ENCODE data around the gene ILF2.
"Not testable (repeated sequence)": the region's sequence is repeated elsewhere in the genome, so short reads cannot be mapped to it uniquely, and the experiment has no call there.

ILF2 gene

DNA sequence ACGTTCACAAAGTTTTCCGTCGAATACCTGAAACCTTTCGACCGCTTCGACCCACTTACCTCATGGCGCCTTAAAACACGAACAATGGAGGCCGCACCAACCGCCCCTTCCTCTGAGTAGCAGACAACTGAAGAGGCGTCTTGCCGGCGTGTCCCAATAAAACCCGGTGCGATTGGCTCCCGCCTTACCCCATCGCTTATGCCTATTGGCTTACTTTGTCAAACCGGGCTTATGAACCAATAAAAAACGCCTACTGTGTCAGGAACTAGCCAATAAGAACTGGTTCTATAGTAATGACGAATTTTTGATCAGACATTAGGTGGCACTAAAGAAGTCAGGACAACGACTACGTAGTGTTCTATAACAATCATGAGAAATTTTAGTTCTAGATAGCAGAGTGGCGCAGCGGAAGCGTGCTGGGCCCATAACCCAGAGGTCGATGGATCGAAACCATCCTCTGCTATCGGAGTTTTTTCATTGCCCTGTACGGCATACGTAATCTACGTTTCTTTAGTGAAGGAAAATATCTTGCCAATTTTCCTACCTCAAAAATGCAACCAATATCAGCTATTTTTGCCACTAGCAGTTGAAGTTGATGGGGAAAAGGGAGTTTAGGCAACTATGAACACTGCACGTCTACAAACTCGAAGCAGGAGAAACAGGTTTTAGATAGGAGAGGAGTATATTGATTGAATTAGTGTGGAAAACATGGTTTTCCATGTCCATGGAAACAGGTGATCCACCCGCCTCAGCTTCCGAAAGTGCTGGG, at the start of gene ILF2:
ILF2 (minus strand) TSS at position 135 of the 769 bp plus-strand sequence; CDS start at position 64, 71 bp downstream.
- intact Hi-C loops (cut with DNase I): loop anchor here (2.0 kb wide), 1 partner anchor 112 kb away; no protein-coding TSS in a partner anchor
- DNase-seq: peak; percentile 88 to 98 (median 95)

- intact Hi-C loops (cut with DNase I): no loop called here
- no peak for DNase-seq
Observed at GRCh38 chr1:153717330-153717729, 46.5 kb upstream of the ILF2 start.

DNA sequence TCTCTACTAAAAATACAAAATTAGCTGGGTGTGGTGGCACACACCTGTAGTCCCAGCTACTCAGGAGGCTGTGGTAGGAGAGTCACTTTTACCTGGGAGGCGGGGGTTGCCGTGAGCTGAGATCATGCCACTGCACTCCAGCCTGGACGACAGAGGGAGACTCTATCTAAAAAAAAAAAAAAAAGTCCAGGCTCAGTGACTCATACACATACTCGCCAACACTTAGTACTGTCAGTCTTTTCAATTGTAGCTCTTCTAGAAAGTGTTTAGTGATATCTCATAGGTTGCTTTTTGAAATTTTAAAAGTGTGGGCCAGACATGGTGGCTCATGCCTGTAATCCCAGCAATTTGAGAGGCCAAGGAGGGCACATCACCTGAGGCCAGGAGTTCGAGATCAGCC, 45.4 kb upstream of the ILF2 start:
- DNase-seq; intact Hi-C loops (cut with DNase I): not testable (repeated sequence)

GRCh38 chr1:153711026-153711425, 40.2 kb upstream of the ILF2 start:
- DNase-seq: no peak
- intact Hi-C loops (cut with DNase I): no loop called here

DNA sequence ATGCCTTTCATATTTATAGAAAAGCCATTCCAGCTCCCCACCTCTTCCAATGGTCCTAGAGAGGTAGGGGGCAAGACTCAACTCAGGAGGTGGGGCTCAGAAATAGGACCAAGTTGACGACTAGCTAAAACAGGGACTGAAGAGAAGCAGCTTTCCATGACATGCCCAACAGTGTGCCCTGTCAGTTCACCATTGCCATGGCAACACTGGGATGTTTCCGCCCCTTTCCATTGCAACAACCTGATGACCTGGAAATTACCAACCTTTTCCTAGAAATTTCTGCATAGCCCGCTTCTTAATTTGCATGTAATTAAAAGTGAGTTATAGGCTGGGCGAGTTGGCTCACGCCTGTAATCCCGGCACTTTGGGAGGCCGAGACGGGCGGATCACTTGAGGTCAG, 34.7 kb upstream of the ILF2 start:
- no peak for DNase-seq
- intact Hi-C loops (cut with DNase I): no loop called here

- intact Hi-C loops (cut with DNase I): no loop called here
- peak in 16 of 42 donors; percentile 11 to 62 (median 28) for DNase-seq
Observed at GRCh38 chr1:153699768-153700167, 29.0 kb upstream of the ILF2 start.

DNA sequence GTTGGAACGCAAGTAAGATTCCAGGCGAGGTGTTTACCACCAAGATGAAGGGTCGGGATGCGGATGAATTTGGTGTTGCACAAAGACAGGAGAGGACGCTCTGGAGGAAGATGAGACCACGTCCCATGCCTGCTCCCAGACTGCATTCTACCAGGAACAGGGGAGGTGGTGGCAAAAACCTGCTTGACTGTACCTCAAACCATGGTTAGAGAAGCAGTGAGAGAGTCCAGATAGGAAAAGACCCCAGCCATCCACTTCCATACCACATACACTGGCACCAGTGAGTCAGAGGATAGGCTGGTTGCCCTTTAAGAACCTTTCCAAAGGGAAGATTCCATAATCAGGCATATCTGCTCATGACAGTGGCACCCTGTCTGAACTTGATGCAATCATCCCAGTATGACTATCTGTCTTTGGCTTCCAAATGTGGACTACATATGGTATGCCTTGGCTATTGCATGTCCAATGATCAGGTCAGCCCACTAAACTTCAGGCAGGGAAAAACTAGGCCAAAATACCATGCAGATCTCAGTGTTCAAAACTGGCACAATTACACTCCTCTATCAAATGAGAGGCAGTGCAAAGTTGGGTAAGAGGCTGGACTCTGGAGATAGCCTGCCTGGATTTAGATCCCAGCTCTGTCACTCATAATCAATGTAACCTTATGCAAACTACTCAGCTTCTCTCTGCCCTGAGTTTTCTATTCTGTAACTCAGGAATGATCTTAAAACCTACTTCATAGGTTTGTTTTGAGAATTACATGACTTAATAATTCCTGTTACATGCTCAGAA, 28.3 kb upstream of the ILF2 start:
- intact Hi-C loops (cut with DNase I): no loop called here
- no peak for DNase-seq

DNA sequence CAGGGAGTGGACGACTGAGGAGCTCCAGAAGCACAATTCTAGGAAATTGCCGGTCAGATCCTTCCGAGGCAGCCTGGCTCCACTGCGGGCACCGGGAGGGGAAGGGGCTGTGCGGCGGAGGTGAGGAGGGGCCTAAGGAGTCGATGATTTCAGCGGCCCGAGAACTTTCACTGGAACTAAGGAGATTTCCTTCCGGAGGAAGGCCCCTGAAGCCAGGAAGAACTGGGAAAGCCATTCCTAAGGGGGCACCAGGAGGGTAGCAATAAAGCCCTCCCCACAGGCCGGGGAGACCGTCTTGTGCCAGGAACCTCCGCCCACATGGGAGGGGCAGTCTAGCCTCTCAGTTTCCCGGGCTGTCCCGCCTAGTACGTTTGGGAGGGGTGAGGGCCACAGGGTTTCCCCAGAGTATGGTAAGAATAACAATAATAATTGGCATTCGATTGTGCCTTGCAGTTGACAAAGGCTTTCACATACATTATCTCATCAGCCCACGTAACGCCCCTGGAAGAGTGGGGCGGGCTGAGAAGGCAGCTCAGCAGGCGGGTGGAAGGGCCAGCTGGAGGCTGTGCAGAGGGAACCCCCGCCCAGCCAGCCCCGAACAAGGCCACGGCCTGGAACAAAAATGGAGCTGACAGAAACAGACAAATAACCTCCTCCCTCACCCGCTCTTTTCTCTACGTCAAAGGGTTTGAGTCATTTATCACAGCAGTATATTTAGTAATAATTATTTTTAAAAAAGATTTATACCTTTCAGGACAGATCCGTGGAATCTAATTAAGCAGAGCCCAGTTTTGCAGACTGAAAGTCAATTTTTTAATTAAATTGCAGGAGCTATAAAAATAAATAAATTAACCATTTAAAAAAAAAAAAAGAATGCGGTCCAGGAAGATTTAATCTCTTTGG, 27.5 kb upstream of the ILF2 start:
- DNase-seq: peak in 40 of 42 donors; percentile 6 to 76 (median 38)
- intact Hi-C loops (cut with DNase I): no loop called here

GRCh38 chr1:153697191-153698019, 26.6 kb upstream of the ILF2 start:
- intact Hi-C loops (cut with DNase I): no loop called here
- no peak for DNase-seq

DNA sequence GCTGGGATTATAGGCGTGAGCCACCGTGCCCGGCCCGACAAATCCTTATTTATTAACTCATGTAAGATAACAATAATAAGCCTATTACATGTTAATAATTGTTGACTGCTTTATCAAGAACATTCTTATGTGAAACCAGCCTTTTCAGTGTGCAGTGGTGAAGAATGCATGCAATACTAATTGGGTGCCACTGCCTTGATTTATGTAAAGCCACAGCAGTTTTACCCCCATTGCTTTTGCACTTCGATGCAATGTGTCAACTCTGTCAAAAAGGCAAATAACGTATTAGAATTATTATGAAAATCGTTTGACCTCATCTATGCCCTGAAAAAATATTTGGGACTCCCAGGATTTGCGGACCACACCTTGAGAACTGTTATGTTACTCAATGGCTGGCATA, 25.9 kb upstream of the ILF2 start:
- intact Hi-C loops (cut with DNase I): no loop called here
- DNase-seq: no peak

- intact Hi-C loops (cut with DNase I): no loop called here
Observed at GRCh38 chr1:153693466-153693865, 22.7 kb upstream of the ILF2 start.

DNA sequence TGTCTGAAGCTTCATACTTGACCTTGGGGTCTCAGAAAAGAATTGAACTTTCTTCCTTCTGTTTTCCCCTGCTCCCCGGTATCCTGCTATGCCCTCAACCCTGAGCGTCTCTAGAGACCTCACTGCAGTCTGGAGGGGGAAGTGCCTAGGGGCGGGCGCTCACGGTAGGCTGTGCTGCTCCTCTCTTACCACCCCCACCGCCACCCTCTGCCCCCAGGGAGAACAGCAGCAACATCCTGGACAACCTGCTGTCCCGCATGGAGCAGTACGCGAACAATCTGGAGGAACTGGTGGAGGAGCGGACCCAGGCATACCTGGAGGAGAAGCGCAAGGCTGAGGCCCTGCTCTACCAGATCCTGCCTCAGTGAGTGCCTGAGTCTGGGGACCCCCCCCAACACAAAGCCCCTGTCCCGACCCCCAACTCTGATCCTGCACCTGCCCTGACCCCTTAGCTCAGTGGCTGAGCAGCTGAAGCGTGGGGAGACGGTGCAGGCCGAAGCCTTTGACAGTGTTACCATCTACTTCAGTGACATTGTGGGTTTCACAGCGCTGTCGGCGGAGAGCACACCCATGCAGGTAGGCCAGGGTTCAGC, 18.0 kb upstream of the ILF2 start:
- no peak for DNase-seq
- intact Hi-C loops (cut with DNase I): loop anchor here (10.0 kb wide), 1 partner anchor 56 kb away; no protein-coding TSS in a partner anchor

More at GRCh38 chr1:153693466-153693865, 22.7 kb upstream of the ILF2 start:
- no peak for DNase-seq

DNA sequence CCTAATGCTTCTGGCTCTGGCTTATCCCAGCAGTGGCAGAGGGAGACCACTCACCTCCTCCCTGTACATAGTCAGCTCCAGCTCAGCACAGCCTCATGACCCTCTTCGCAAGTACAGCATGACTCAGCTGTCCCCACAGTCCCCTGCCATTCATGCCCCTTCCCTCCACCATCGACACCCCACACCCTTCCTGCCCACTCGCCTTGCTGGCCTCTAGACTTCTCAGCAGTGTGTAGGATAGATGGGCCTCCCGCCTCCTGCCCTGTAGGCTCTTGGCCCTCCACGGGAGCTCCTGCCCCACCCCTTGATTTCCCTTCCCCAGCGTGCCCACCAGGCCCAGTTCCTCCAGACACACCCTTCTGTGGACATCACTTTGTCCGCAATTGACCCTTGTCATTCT, 17.5 kb upstream of the ILF2 start:
- no peak for DNase-seq
- intact Hi-C loops (cut with DNase I): loop anchor here (10.0 kb wide), 1 partner anchor 57 kb away; no protein-coding TSS in a partner anchor

DNA sequence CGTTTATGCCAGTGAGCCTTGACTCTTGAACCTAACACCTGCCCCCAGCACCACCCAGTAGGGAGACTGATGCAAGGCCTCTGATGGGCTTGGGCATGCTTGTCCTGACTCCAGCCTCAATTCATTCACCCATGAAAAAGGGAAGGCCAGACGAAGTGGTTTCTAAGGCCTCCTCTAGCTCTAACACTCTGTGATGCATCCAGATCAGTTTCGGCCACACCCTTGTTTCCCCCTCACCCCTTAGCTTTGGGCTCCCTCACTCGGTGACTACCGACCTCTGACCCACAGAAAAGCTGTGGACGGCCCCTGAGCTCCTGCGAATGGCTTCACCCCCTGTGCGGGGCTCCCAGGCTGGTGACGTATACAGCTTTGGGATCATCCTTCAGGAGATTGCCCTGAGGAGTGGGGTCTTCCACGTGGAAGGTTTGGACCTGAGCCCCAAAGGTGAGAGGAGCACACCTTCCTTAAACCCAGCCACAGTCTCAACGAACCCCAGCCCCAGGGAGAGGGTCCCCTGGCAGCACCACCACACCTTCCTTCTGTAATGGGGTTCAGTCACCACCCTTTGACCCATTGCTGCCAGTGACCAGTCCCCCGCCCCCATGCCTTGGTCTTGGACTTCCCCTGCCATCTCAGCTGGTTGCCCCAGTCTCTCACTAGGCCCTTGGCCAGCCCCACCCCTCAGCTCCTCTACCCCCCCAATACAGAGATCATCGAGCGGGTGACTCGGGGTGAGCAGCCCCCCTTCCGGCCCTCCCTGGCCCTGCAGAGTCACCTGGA, 16.7 kb upstream of the ILF2 start:
- intact Hi-C loops (cut with DNase I): loop anchor here (10.0 kb wide), 1 partner anchor 57 kb away; no protein-coding TSS in a partner anchor
- no peak for DNase-seq

- intact Hi-C loops (cut with DNase I): loop anchor here (10.0 kb wide), 1 partner anchor 59 kb away; no protein-coding TSS in a partner anchor
- no peak for DNase-seq
Observed at GRCh38 chr1:153685544-153686340, 14.9 kb upstream of the ILF2 start.

DNA sequence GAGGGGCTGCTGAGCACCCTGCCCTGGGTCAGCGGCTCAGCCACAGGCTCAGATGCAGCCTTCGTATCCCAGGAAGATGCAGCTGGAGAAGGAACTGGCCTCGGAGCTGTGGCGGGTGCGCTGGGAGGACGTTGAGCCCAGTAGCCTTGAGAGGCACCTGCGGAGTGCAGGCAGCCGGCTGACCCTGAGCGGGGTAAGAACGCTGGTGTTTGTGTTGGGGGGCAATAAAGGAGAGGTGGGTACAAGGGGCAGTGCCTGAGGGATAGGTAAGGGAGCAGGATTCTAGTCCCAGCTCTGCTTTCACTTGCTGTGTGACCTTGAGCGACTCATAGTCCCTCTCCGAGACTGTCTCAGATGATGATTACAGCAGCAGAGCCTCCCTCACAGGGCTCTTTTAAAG, 14.1 kb upstream of the ILF2 start:
- intact Hi-C loops (cut with DNase I): loop anchor here (5.0 to 10.0 kb wide), 2 partner anchors 60 to 297 kb away; no protein-coding TSS in a partner anchor
- no peak for DNase-seq

Data from head of caudate nucleus (tissue), 42 donors.